ENCODE results near the gene HELZ. TPM values are rescaled to one million over a fixed set of nuclear protein-coding genes. Genes with fewer than 3 reads are reported as not detected.

The HELZ gene
- total RNA-seq, 1 experiment from 2014 or later, result 40.5 TPM

- ChIA-PET CTCF (no interaction called here), POLR2A (no interaction called here), RAD21 (ENCODE audit: low non-redundant PET in 1 of 2, low total read pairs in 2 of 2, uncharacterized antibody in 2 of 2, unreplicated experiment in 2 of 2) (no interaction called here)
- no peak for TF ChIP-seq EGR1 (IDR thresholded peaks at IDR 0.05; ENCODE audit: low read depth)
- no peak for TF ChIP-seq CEBPB (IDR thresholded peaks at IDR 0.05; ENCODE audit: low read depth)
- TF ChIP-seq, protein P1, sequence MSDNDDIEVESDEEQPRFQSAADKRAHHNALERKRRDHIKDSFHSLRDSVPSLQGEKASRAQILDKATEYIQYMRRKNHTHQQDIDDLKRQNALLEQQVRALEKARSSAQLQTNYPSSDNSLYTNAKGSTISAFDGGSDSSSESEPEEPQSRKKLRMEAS (IDR thresholded peaks at IDR 0.05), result no peak
- TF ChIP-seq SRF (IDR thresholded peaks at IDR 0.05; ENCODE audit: low read depth), result no peak
- TF ChIP-seq POLR2A (IDR thresholded peaks at IDR 0.05; ENCODE audit: borderline replicate concordance, extremely low read depth, insufficient read depth, insufficient read length), result no peak
- TF ChIP-seq, protein P2, sequence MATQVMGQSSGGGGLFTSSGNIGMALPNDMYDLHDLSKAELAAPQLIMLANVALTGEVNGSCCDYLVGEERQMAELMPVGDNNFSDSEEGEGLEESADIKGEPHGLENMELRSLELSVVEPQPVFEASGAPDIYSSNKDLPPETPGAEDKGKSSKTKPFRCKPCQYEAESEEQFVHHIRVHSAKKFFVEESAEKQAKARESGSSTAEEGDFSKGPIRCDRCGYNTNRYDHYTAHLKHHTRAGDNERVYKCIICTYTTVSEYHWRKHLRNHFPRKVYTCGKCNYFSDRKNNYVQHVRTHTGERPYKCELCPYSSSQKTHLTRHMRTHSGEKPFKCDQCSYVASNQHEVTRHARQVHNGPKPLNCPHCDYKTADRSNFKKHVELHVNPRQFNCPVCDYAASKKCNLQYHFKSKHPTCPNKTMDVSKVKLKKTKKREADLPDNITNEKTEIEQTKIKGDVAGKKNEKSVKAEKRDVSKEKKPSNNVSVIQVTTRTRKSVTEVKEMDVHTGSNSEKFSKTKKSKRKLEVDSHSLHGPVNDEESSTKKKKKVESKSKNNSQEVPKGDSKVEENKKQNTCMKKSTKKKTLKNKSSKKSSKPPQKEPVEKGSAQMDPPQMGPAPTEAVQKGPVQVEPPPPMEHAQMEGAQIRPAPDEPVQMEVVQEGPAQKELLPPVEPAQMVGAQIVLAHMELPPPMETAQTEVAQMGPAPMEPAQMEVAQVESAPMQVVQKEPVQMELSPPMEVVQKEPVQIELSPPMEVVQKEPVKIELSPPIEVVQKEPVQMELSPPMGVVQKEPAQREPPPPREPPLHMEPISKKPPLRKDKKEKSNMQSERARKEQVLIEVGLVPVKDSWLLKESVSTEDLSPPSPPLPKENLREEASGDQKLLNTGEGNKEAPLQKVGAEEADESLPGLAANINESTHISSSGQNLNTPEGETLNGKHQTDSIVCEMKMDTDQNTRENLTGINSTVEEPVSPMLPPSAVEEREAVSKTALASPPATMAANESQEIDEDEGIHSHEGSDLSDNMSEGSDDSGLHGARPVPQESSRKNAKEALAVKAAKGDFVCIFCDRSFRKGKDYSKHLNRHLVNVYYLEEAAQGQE (IDR thresholded peaks at IDR 0.05; ENCODE audit: low read depth), result no peak
- no peak for TF ChIP-seq EZH2phosphoT487 (IDR thresholded peaks at IDR 0.05; ENCODE audit: borderline replicate concordance)
- TF ChIP-seq ZNF274 (IDR thresholded peaks at IDR 0.05; ENCODE audit: low read depth, low read length), result no peak
- no peak for TF ChIP-seq CBX3 (IDR thresholded peaks at IDR 0.05; ENCODE audit: low read depth)
- no peak for TF ChIP-seq TCF7L2 (IDR thresholded peaks at IDR 0.05; ENCODE audit: borderline replicate concordance, extremely low read depth, insufficient read depth, insufficient read length)
- no peak for TF ChIP-seq ATF3 (IDR thresholded peaks at IDR 0.05)
- TF ChIP-seq SIN3A (IDR thresholded peaks at IDR 0.05; ENCODE audit: low read depth), result no peak
- no peak for TF ChIP-seq FOSL1 (IDR thresholded peaks at IDR 0.05; ENCODE audit: low read depth)
- no peak for TF ChIP-seq SP1 (IDR thresholded peaks at IDR 0.05; ENCODE audit: low read depth)
- TF ChIP-seq JUND (IDR thresholded peaks at IDR 0.05), result no peak
- H3K9me3 ChIP-seq (ENCODE audit: control insufficient read depth in 1 of 2, insufficient read depth in 1 of 2, low read depth in 1 of 2, low read length in 2 of 2), result no peaks in the 10 kb centered on the region
- H3K27me3 ChIP-seq (ENCODE audit: insufficient read depth, low read length), result no peaks in the 10 kb centered on the region
- no peak overlapping the region for H3K27ac ChIP-seq (ENCODE audit: low read depth, low read length)
- BruUV-seq (replicated peaks), result no TSS peak
- ATAC-seq (no peak), DNase-seq (ENCODE audit: low read depth, low spot score) (no peak)
- no peak overlapping the region for H2AFZ ChIP-seq (ENCODE audit: low read depth, low read length, poor library complexity, severe bottlenecking)
- no peaks in the 10 kb centered on the region for H4K20me1 ChIP-seq (ENCODE audit: insufficient read depth)
- H3K4me1 ChIP-seq (ENCODE audit: control insufficient read depth in 1 of 2, insufficient read depth in 2 of 2, low read length in 2 of 2), result no peaks in the 10 kb centered on the region
- intact Hi-C loops (cut with micrococcal nuclease), result no loop called here
- H3K9ac ChIP-seq (ENCODE audit: low read length), result no peak overlapping the region
- H3K4me3 ChIP-seq (replicated peaks in 1 of 2; ENCODE audit: low read depth in 1 of 2, low read length in 2 of 2), result no peak overlapping the region
- no peaks in the 10 kb centered on the region for H3K9me2 ChIP-seq (ENCODE audit: insufficient read depth)
- peaks cover 20 to 26% of the 10 kb centered on the region in 2 experiments for H3K36me3 ChIP-seq (ENCODE audit: control insufficient read depth in 1 of 2, insufficient read depth in 2 of 2, low read length in 2 of 2)
- no peak overlapping the region for H3K4me2 ChIP-seq (ENCODE audit: low read length)
- H3K79me2 ChIP-seq (ENCODE audit: insufficient read depth, low read length), result no peaks in the 10 kb centered on the region
Observed at GRCh38 chr17:67111327-67111726, 133.7 kb downstream of the HELZ start.
